ENCODE results near the gene THSD7A. TPM values are rescaled to one million over a fixed set of nuclear protein-coding genes. Genes with fewer than 3 reads are reported as not detected.

Gene THSD7A
- total RNA-seq, 1 donor from 2014 or later, result 0.35 TPM

- no peak for TF ChIP-seq CTCF (IDR thresholded peaks at IDR 0.05)
- Mint-ChIP-seq H3K9me3 (ENCODE audit: low read depth) (peaks cover 5% of the 10 kb centered on the region), H3K27me3 (ENCODE audit: low read depth) (peaks cover 2% of the 10 kb centered on the region), H3K4me1 (ENCODE audit: low read depth) (no peaks in the 10 kb centered on the region), H3K4me3 (ENCODE audit: unreplicated experiment) (no peak overlapping the region), H3K27ac (ENCODE audit: unreplicated experiment) (no peak overlapping the region), H3K36me3 (ENCODE audit: low read depth) (no peaks in the 10 kb centered on the region)
- no peak for DNase-seq (ENCODE audit: low spot score)
Measured at GRCh38 chr7:11748884-11749283, 83.1 kb downstream of the THSD7A start.

GRCh38 chr7:11747715-11748485 lies 84.1 kb downstream of the THSD7A start:
- Mint-ChIP-seq H3K36me3 (ENCODE audit: low read depth) (no peaks in the 10 kb centered on the region), H3K9me3 (ENCODE audit: low read depth) (peaks cover 5% of the 10 kb centered on the region), H3K27ac (ENCODE audit: unreplicated experiment) (no peak overlapping the region), H3K27me3 (ENCODE audit: low read depth) (no peaks in the 10 kb centered on the region), H3K4me1 (ENCODE audit: low read depth) (no peaks in the 10 kb centered on the region), H3K4me3 (ENCODE audit: unreplicated experiment) (no peak overlapping the region)
- TF ChIP-seq CTCF (IDR thresholded peaks at IDR 0.05), result no peak
- DNase-seq (ENCODE audit: low spot score), result no peak

GRCh38 chr7:11746591-11746990 lies 85.4 kb downstream of the THSD7A start:
- TF ChIP-seq CTCF (IDR thresholded peaks at IDR 0.05), result no peak
- Mint-ChIP-seq H3K9me3 (ENCODE audit: low read depth) (peaks cover 5% of the 10 kb centered on the region), H3K27me3 (ENCODE audit: low read depth) (no peaks in the 10 kb centered on the region), H3K4me3 (ENCODE audit: unreplicated experiment) (no peak overlapping the region), H3K27ac (ENCODE audit: unreplicated experiment) (no peak overlapping the region), H3K36me3 (ENCODE audit: low read depth) (no peaks in the 10 kb centered on the region), H3K4me1 (ENCODE audit: low read depth) (no peaks in the 10 kb centered on the region)
- DNase-seq (ENCODE audit: low spot score), result no peak

GRCh38 chr7:11743548-11743947 lies 88.5 kb downstream of the THSD7A start:
- no peak for DNase-seq (ENCODE audit: low spot score)
- TF ChIP-seq CTCF (IDR thresholded peaks at IDR 0.05), result no peak
- peaks cover 5% of the 10 kb centered on the region for H3K27me3 Mint-ChIP-seq (ENCODE audit: low read depth)
- peaks cover 5% of the 10 kb centered on the region for H3K9me3 Mint-ChIP-seq (ENCODE audit: low read depth)
- H3K27ac Mint-ChIP-seq (ENCODE audit: unreplicated experiment), result no peak overlapping the region
- no peaks in the 10 kb centered on the region for H3K36me3 Mint-ChIP-seq (ENCODE audit: low read depth)
- no peaks in the 10 kb centered on the region for H3K4me1 Mint-ChIP-seq (ENCODE audit: low read depth)
- no peak overlapping the region for H3K4me3 Mint-ChIP-seq (ENCODE audit: unreplicated experiment)

- Mint-ChIP-seq H3K4me3 (ENCODE audit: unreplicated experiment) (no peak overlapping the region), H3K27me3 (ENCODE audit: low read depth) (peaks cover 7% of the 10 kb centered on the region), H3K4me1 (ENCODE audit: low read depth) (no peaks in the 10 kb centered on the region)
Measured at GRCh38 chr7:11743016-11743415, 89.0 kb downstream of the THSD7A start.

More at GRCh38 chr7:11743016-11743415, 89.0 kb downstream of the THSD7A start:
- no peak overlapping the region for H3K27ac Mint-ChIP-seq (ENCODE audit: unreplicated experiment)
- H3K9me3 Mint-ChIP-seq (ENCODE audit: low read depth), result peaks cover 5% of the 10 kb centered on the region
- H3K36me3 Mint-ChIP-seq (ENCODE audit: low read depth), result no peaks in the 10 kb centered on the region
- no peak for DNase-seq (ENCODE audit: low spot score)
- no peak for TF ChIP-seq CTCF (IDR thresholded peaks at IDR 0.05)

Measured in chondrocyte (in vitro differentiated cells).